ENCODE data around the gene NFX1.

The NFX1 gene

DNA sequence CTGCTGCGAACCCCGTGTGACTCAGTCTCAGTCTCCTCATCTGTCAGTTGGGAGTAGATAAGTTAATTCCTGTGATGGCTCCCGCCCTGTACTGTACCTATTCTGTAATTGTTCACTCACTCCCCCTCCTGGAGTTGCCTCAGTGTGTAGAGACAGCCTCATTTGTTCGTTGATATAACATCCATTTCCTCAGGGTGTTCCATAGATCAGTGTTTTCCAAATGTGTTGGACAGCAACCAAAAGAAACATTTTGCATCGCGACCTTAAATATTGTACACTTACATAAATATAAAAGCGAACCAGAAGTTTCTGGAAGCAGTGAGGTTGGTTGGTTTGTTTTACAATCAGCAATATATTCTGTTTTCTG, 698 bp downstream of the NFX1 start:
- TF ChIP-seq POLR2AphosphoS5 (IDR thresholded peaks at IDR 0.05; ENCODE audit: low read depth, low read length) = no peak
- TF ChIP-seq TAF1 (IDR thresholded peaks at IDR 0.05; ENCODE audit: borderline replicate concordance, insufficient read depth, low read length) = no peak
- TF ChIP-seq, protein P1, sequence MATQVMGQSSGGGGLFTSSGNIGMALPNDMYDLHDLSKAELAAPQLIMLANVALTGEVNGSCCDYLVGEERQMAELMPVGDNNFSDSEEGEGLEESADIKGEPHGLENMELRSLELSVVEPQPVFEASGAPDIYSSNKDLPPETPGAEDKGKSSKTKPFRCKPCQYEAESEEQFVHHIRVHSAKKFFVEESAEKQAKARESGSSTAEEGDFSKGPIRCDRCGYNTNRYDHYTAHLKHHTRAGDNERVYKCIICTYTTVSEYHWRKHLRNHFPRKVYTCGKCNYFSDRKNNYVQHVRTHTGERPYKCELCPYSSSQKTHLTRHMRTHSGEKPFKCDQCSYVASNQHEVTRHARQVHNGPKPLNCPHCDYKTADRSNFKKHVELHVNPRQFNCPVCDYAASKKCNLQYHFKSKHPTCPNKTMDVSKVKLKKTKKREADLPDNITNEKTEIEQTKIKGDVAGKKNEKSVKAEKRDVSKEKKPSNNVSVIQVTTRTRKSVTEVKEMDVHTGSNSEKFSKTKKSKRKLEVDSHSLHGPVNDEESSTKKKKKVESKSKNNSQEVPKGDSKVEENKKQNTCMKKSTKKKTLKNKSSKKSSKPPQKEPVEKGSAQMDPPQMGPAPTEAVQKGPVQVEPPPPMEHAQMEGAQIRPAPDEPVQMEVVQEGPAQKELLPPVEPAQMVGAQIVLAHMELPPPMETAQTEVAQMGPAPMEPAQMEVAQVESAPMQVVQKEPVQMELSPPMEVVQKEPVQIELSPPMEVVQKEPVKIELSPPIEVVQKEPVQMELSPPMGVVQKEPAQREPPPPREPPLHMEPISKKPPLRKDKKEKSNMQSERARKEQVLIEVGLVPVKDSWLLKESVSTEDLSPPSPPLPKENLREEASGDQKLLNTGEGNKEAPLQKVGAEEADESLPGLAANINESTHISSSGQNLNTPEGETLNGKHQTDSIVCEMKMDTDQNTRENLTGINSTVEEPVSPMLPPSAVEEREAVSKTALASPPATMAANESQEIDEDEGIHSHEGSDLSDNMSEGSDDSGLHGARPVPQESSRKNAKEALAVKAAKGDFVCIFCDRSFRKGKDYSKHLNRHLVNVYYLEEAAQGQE (IDR thresholded peaks at IDR 0.05; ENCODE audit: insufficient read depth in 1 of 2, low read depth in 2 of 2, low read length in 2 of 2) = no peak
- TF ChIP-seq FOXP2 (optimal IDR thresholded peaks at IDR 0.05; ENCODE audit: borderline replicate concordance, extremely low read depth, extremely low read length, insufficient read depth) = no peak
- TF ChIP-seq SIN3A (IDR thresholded peaks at IDR 0.05; ENCODE audit: borderline replicate concordance, insufficient read depth, low read length) = no peak

DNA sequence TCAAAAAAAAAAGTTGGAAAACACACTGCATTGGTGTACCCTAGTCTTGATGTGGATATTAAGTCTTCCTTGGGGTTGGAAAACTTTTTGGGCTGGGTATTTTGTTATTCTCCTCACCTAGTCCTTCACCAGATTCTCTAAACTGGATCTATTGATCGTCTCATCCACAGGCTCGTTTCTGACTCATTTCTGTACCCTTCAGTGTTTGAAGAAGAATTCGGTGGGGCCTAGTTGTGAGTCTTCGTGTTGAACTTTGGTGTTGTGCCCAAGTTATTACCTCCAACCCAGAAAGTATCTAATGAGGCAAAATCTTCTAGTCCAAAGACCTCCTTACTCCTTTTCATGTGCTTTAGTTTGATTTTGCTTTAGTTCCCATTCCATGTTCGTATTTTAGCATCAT, 1.6 kb downstream of the NFX1 start:
- no peak for TF ChIP-seq TAF1 (IDR thresholded peaks at IDR 0.05; ENCODE audit: borderline replicate concordance, insufficient read depth, low read length)
- no peak for TF ChIP-seq POLR2AphosphoS5 (IDR thresholded peaks at IDR 0.05; ENCODE audit: low read depth, low read length)
- TF ChIP-seq, protein P1 (IDR thresholded peaks at IDR 0.05; ENCODE audit: insufficient read depth in 1 of 2, low read depth in 2 of 2, low read length in 2 of 2) = no peak
- no peak for TF ChIP-seq FOXP2 (optimal IDR thresholded peaks at IDR 0.05; ENCODE audit: borderline replicate concordance, extremely low read depth, extremely low read length, insufficient read depth)
- no peak for TF ChIP-seq SIN3A (IDR thresholded peaks at IDR 0.05; ENCODE audit: borderline replicate concordance, insufficient read depth, low read length)

DNA sequence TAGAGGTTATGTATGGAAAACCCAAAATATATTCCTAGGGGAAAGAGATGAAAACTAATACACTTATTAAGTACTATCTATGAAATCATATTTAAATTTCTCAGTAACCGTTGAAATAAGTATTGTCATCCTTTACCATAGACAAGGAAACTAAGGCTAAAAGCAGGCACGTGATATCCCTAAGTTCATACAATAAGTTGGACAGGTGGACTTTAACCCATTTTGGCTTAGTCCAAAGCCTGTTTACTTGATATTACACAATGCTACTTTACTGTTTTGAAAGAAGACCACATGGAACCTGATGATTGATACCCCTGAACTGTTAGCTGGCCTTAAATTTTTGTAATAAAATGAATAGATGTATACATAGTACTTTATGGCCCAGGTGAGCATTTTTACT, 3.5 kb downstream of the NFX1 start:
- TF ChIP-seq, protein P1 (IDR thresholded peaks at IDR 0.05; ENCODE audit: insufficient read depth in 1 of 2, low read depth in 2 of 2, low read length in 2 of 2) = no peak
- TF ChIP-seq FOXP2 (optimal IDR thresholded peaks at IDR 0.05; ENCODE audit: borderline replicate concordance, extremely low read depth, extremely low read length, insufficient read depth) (no peak), SIN3A (IDR thresholded peaks at IDR 0.05; ENCODE audit: borderline replicate concordance, insufficient read depth, low read length) (no peak), POLR2AphosphoS5 (IDR thresholded peaks at IDR 0.05; ENCODE audit: low read depth, low read length) (no peak)

DNA sequence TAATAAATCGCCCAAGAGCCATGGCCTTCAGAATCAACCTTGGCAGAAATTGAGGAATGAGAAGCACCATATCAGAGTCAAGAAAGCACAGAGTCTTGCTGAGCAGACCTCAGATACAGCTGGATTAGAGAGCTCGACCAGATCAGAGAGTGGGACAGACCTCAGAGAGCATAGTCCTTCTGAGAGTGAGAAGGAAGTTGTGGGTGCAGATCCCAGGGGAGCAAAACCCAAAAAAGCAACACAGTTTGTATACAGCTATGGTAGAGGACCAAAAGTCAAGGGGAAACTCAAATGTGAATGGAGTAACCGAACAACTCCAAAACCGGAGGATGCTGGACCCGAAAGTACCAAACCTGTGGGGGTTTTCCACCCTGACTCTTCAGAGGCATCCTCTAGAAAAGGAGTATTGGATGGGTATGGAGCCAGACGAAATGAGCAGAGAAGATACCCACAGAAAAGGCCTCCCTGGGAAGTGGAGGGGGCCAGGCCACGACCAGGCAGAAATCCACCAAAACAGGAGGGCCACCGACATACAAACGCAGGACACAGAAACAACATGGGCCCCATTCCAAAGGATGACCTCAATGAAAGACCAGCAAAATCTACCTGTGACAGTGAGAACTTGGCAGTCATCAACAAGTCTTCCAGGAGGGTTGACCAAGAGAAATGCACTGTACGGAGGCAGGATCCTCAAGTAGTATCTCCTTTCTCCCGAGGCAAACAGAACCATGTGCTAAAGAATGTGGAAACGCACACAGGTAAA, 4.5 kb downstream of the NFX1 start:
- TF ChIP-seq FOXP2 (optimal IDR thresholded peaks at IDR 0.05; ENCODE audit: borderline replicate concordance, extremely low read depth, extremely low read length, insufficient read depth) = no peak
- no peak for TF ChIP-seq SIN3A (IDR thresholded peaks at IDR 0.05; ENCODE audit: borderline replicate concordance, insufficient read depth, low read length)
- TF ChIP-seq, protein P1 (IDR thresholded peaks at IDR 0.05; ENCODE audit: insufficient read depth in 1 of 2, low read depth in 2 of 2, low read length in 2 of 2) = no peak
- no peak for TF ChIP-seq POLR2AphosphoS5 (IDR thresholded peaks at IDR 0.05; ENCODE audit: low read depth, low read length)

Data from PFSK-1 (cell line).